HCT116 (cell line): ENCODE measurements around the gene MYO1B. TPM values are rescaled to one million over a fixed set of nuclear protein-coding genes. Genes with fewer than 3 reads are reported as not detected.

Experiments used
- ATAC-seq: fragments of 200-7000 bp; cut with Tn5 transposase; 2 replicates; pipeline ENCODE4 v1.9.1; 2020; ENCODE audit warnings: mild to moderate bottlenecking, moderate library complexity
- BruUV-seq: library from RNA; stranded (reverse); fragments of 400-500 nt; replicated peaks from 2 replicates; lab custom pipeline; 2021; lab: Mats Ljungman, UMichigan
- CTCF ChIA-PET: fragments of 300-600 bp; sonication (Branson Sonifier 250); formaldehyde crosslinking; loops from one replicate; lab custom pipeline; 2021; ENCODE audit warnings: antibody characterized with exemption; lab: Charles Lee
- POLR2A ChIA-PET: fragments of 300-600, 350-600 bp; sonication (Branson Sonifier 250); formaldehyde crosslinking; loops from one replicate; lab custom pipeline; 2021; ENCODE audit warnings: antibody characterized with exemption; lab: Charles Lee
- RAD21 ChIA-PET, 2 experiments: fragments of 300-600 bp; sonication (Branson Sonifier 250); formaldehyde crosslinking; loops; one replicate each; lab custom pipeline; 2023; ENCODE audit warnings: low total read pairs in 2 of 2; ENCODE audit not compliant: uncharacterized antibody in 2 of 2, unreplicated experiment in 2 of 2, low non-redundant PET in 1 of 2; lab: Charles Lee
- DNase-seq: peaks from one replicate; pipeline ENCODE4 v3.0.0-alpha.2; 2010; ENCODE audit warnings: low read depth, low spot score
- H2AFZ ChIP-seq: fragments of 200-600 bp; shearing (Covaris generic), sonication (generic); 2 replicates; pipeline ENCODE4 v1.6.1; 2017; ENCODE audit warnings: low read depth, mixed run types, mixed read lengths, antibody characterized with exemption, low read length; ENCODE audit not compliant: poor library complexity, severe bottlenecking
- H3K27ac ChIP-seq: 2 replicates; pipeline ENCODE4 v1.5.1; 2012; ENCODE audit warnings: low read depth, low read length
- H3K27me3 ChIP-seq: fragments of 200-600 bp; sonication (generic); 2 replicates; pipeline ENCODE4 v1.6.1; 2016; ENCODE audit warnings: mixed run types, low read length, mixed read lengths; ENCODE audit not compliant: insufficient read depth
- H3K36me3 ChIP-seq, 2 experiments: fragments of 200-500 bp in 1 of 2; fragments of 200-600 bp in 1 of 2; sonication (Bioruptor generic) in 1 of 2; sonication (generic) in 1 of 2; 2 replicates each; pipeline versions ENCODE4 v1.5.1 to v1.6.1; 2014 to 2016; ENCODE audit warnings: low read length in 2 of 2, inconsistent platforms in 1 of 2, mixed read lengths in 1 of 2, mixed run types in 1 of 2; ENCODE audit not compliant: insufficient read depth in 2 of 2, control insufficient read depth in 1 of 2
- H3K4me1 ChIP-seq, 2 experiments: fragments of 200-600 bp in 1 of 2; sonication (generic) in 1 of 2; 2 replicates each; pipeline versions ENCODE4 v1.5.1 to v1.6.1; 2012 to 2017; ENCODE audit warnings: low read length in 2 of 2, inconsistent platforms in 1 of 2, mild to moderate bottlenecking in 1 of 2, mixed read lengths in 1 of 2, mixed run types in 1 of 2, moderate library complexity in 1 of 2; ENCODE audit not compliant: insufficient read depth in 2 of 2, control insufficient read depth in 1 of 2
- H3K4me2 ChIP-seq: fragments of 200-600 bp; sonication (generic); 2 replicates; pipeline ENCODE4 v1.6.1; 2017; ENCODE audit warnings: mixed run types, low read length, mixed read lengths
- H3K4me3 ChIP-seq, 2 experiments: fragments of 200-600 bp in 1 of 2; sonication (generic) in 1 of 2; replicated peaks in 1 of 2; 2 replicates each; pipeline ENCODE4 v1.5.1; 2011 to 2016; ENCODE audit warnings: low read length in 2 of 2, control low read depth in 1 of 2, low read depth in 1 of 2, mild to moderate bottlenecking in 1 of 2, mixed read lengths in 1 of 2, mixed run types in 1 of 2
- H3K79me2 ChIP-seq: fragments of 200-600 bp; sonication (generic); 2 replicates; pipeline ENCODE4 v1.6.1; 2017; ENCODE audit warnings: mild to moderate bottlenecking, mixed run types, low read length, moderate library complexity, mixed read lengths; ENCODE audit not compliant: insufficient read depth
- H3K9ac ChIP-seq: fragments of 200-600 bp; sonication (generic); 2 replicates; pipeline ENCODE4 v1.6.1; 2016; ENCODE audit warnings: low read length, mixed read lengths
- H3K9me2 ChIP-seq: fragments of 200-600 bp; sonication (generic), shearing (Covaris generic); 2 replicates; pipeline ENCODE4 v1.6.1; 2017; ENCODE audit warnings: mixed run types, mild to moderate bottlenecking, moderate library complexity; ENCODE audit not compliant: insufficient read depth
- H3K9me3 ChIP-seq, 2 experiments: fragments of 200-500 bp in 1 of 2; fragments of 200-600 bp in 1 of 2; sonication (Bioruptor generic) in 1 of 2; sonication (generic) in 1 of 2; 2 replicates each; pipeline ENCODE4 v1.6.1; 2014 to 2017; ENCODE audit warnings: low read length in 2 of 2, mixed read lengths in 2 of 2, inconsistent platforms in 1 of 2, low read depth in 1 of 2, mild to moderate bottlenecking in 1 of 2, mixed run types in 1 of 2, moderate library complexity in 1 of 2; ENCODE audit not compliant: control insufficient read depth in 1 of 2, insufficient read depth in 1 of 2
- H4K20me1 ChIP-seq: fragments of 200-600 bp; sonication (generic), shearing (Covaris generic); 2 replicates; pipeline ENCODE4 v1.6.1; 2017; ENCODE audit warnings: mixed run types, mild to moderate bottlenecking, moderate library complexity; ENCODE audit not compliant: insufficient read depth
- CTCF ChIP-seq, 3 experiments: fragments of 200-600 bp in 1 of 3; sonication (generic) in 1 of 3; IDR thresholded peaks in 2 of 3; conservative IDR thresholded peaks in 1 of 3; 2 replicates each; pipeline ENCODE4 v1.5.1; 2012 to 2017; ENCODE audit warnings: low read depth in 2 of 3, low read length in 2 of 3, antibody characterized with exemption in 1 of 3, borderline replicate concordance in 1 of 3, control low read depth in 1 of 3, mild to moderate bottlenecking in 1 of 3, mixed read lengths in 1 of 3, mixed run types in 1 of 3, moderate library complexity in 1 of 3; ENCODE audit not compliant: insufficient read depth in 1 of 3
- EGR1 ChIP-seq: IDR thresholded peaks from 2 replicates; pipeline ENCODE4 v1.6.1; 2012; ENCODE audit warnings: low read depth
- EZH2 ChIP-seq: fragments of 200-600 bp; sonication (generic); IDR thresholded peaks from 2 replicates; pipeline ENCODE4 v1.6.1; 2017; ENCODE audit warnings: antibody characterized with exemption, mixed run types
- JUND ChIP-seq: IDR thresholded peaks from 2 replicates; pipeline ENCODE4 v1.6.1; 2012
- REST ChIP-seq: IDR thresholded peaks from 2 replicates; pipeline ENCODE4 v1.6.1; 2012; ENCODE audit warnings: low read depth
- SIN3A ChIP-seq: IDR thresholded peaks from 2 replicates; pipeline ENCODE4 v1.6.1; 2012; ENCODE audit warnings: low read depth
- TCF7L2 ChIP-seq: IDR thresholded peaks from 2 replicates; pipeline ENCODE4 v1.7.0; 2011; ENCODE audit warnings: borderline replicate concordance, inconsistent platforms; ENCODE audit not compliant: insufficient read depth, insufficient read length; ENCODE audit errors: extremely low read depth
- ZNF274 ChIP-seq: fragments of 200-500 bp; sonication (Bioruptor generic); IDR thresholded peaks from 2 replicates; pipeline ENCODE4 v1.6.1; 2014; ENCODE audit warnings: mild to moderate bottlenecking, low read depth, low read length, inconsistent platforms
- intact Hi-C: fragments of 100-400 bp; cut with micrococcal nuclease; formaldehyde crosslinking; loops from 2 replicates; pipeline ENCODE4 v1.10.0; 2022
- total RNA-seq: library from RNA; stranded (reverse); gene quantifications from one replicate; pipeline ENCODE4 v1.2.1, GENCODE V29; 2021; ENCODE audit not compliant: unreplicated experiment

MYO1B gene
- total RNA-seq, 1 experiment from 2014 or later = 51.7 TPM

- Histone ChIP-seq H3K79me2 (peaks cover 29% of the 10 kb centered on the region), H3K9ac (no peak overlapping the region; the same call in 1 of the 2 replicates), H4K20me1 (no peaks in the 10 kb centered on the region), H3K27me3 (no peaks in the 10 kb centered on the region), H3K4me3 (no peak overlapping the region), H3K4me1 (peaks cover 48 to 50% of the 10 kb centered on the region in 2 experiments), H2AFZ (no peak overlapping the region), H3K27ac (no peak overlapping the region)
- ChIA-PET RAD21 (no interaction called here), POLR2A (no interaction called here)
- intact Hi-C loops = no loop called here
- ATAC-seq (peak; percentile 83), DNase-seq (peak; percentile 27)
- BruUV-seq = no TSS peak
- TF ChIP-seq SIN3A (no peak), REST (no peak), EGR1 (no peak), EZH2 (no peak), ZNF274 (no peak), CTCF (IDR thresholded peaks at IDR 0.05 in 2 of 3, conservative IDR thresholded peaks at IDR 0.05 in 1 of 3; ENCODE audit: borderline replicate concordance in 1 of 3, insufficient read depth in 1 of 3, low read depth in 2 of 3, low read length in 2 of 3) (no peak), JUND (no peak), TCF7L2 (no peak)
- TF ChIP-seq, all 23 proteins: peak for 0
- peak overlapping the region; percentile 39 for H3K4me2 ChIP-seq
- CTCF ChIA-PET = no interaction called here
- H3K9me2 ChIP-seq = no peaks in the 10 kb centered on the region
- H3K36me3 ChIP-seq = no peaks in the 10 kb centered on the region
- H3K9me3 ChIP-seq = no peaks in the 10 kb centered on the region
Observed at GRCh38 chr2:191318729-191319078, 73.5 kb downstream of the MYO1B start.
